ENCODE results near the gene HYPK.
"Not testable (repeated sequence)": the region's sequence is repeated elsewhere in the genome, so short reads cannot be mapped to it uniquely, and the experiment has no call there.

HYPK gene

GRCh38 chr15:43795997-43796396 lies 4.4 kb upstream of the HYPK start:
- DNase-seq (ENCODE audit: low read depth, low spot score) = no peak

GRCh38 chr15:43796566-43796965 lies 3.8 kb upstream of the HYPK start:
- no peak for DNase-seq (ENCODE audit: low read depth, low spot score)

- DNase-seq (ENCODE audit: low read depth, low spot score) = no peak
These were observed 1.0 kb upstream of the HYPK start for GRCh38 chr15:43799209-43799944.

GRCh38 chr15:43799945-43800285 lies 484 bp upstream of the HYPK start, which contains the start of gene SERINC4:
Gene SERINC4, minus strand, starts transcription at chr15:43800220. Its CDS starts 234 bp downstream, at chr15:43799986.
- DNase-seq (ENCODE audit: low read depth, low spot score) = no peak

GRCh38 chr15:43802676-43803075 lies 2.3 kb downstream of the HYPK start:
- not testable (repeated sequence) for DNase-seq (ENCODE audit: low read depth, low spot score)

- DNase-seq (ENCODE audit: low read depth, low spot score) = no peak
These were observed 8.1 kb downstream of the HYPK start for GRCh38 chr15:43808435-43808950.

GRCh38 chr15:43808960-43809678 lies 8.7 kb downstream of the HYPK start:
- no peak for DNase-seq (ENCODE audit: low read depth, low spot score)

- not testable (repeated sequence) for DNase-seq (ENCODE audit: low read depth, low spot score)
These were observed 14.7 kb downstream of the HYPK start for GRCh38 chr15:43815064-43815463.

GRCh38 chr15:43821505-43821904 lies 21.1 kb downstream of the HYPK start:
- DNase-seq (ENCODE audit: low read depth, low spot score) = no peak

- peak; percentile 80 for DNase-seq (ENCODE audit: low read depth, low spot score)
These were observed 24.2 kb downstream of the HYPK start, which contains the start of gene MFAP1 for GRCh38 chr15:43824302-43825246. Gene MFAP1, minus strand, starts transcription at chr15:43824690. Its CDS starts 121 bp downstream, at chr15:43824569.

- not testable (repeated sequence) for DNase-seq (ENCODE audit: low read depth, low spot score)
These were observed 24.9 kb downstream of the HYPK start for GRCh38 chr15:43825305-43825704.

GRCh38 chr15:43826029-43826507 lies 25.7 kb downstream of the HYPK start:
- DNase-seq (ENCODE audit: low read depth, low spot score) = no peak

- peak; percentile 34 for DNase-seq (ENCODE audit: low read depth, low spot score)
These were observed 26.3 kb downstream of the HYPK start, which contains the start of gene WDR76 for GRCh38 chr15:43826508-43827341. Gene WDR76, plus strand, starts transcription at chr15:43827002. Its CDS starts 31 bp downstream, at chr15:43827033.

GRCh38 chr15:43828061-43828657 lies 27.8 kb downstream of the HYPK start:
- no peak for DNase-seq (ENCODE audit: low read depth, low spot score)

- DNase-seq (ENCODE audit: low read depth, low spot score) = not testable (repeated sequence)
These were observed 29.6 kb downstream of the HYPK start for GRCh38 chr15:43829951-43830540.

GRCh38 chr15:43830691-43831275 lies 30.4 kb downstream of the HYPK start:
- not testable (repeated sequence) for DNase-seq (ENCODE audit: low read depth, low spot score)

- not testable (repeated sequence) for DNase-seq (ENCODE audit: low read depth, low spot score)
These were observed 31.2 kb downstream of the HYPK start for GRCh38 chr15:43831519-43832052.

GRCh38 chr15:43832485-43832884 lies 32.1 kb downstream of the HYPK start:
- DNase-seq (ENCODE audit: low read depth, low spot score) = not testable (repeated sequence)

GRCh38 chr15:43845421-43845820 lies 45.0 kb downstream of the HYPK start:
- no peak for DNase-seq (ENCODE audit: low read depth, low spot score)

Measured in brain pericyte (primary cell).